Ishikawa (cell line): ENCODE results near the gene SNAI3.

Experiments
- EP300 ChIP-seq: IDR thresholded peaks from 2 replicates; pipeline ENCODE4 v1.6.1; 2012; ENCODE audit warnings: borderline replicate concordance
- TAF1 ChIP-seq: IDR thresholded peaks from 2 replicates; pipeline ENCODE4 v1.6.1; 2012; ENCODE audit warnings: low read depth, mild to moderate bottlenecking
- TEAD4 ChIP-seq: IDR thresholded peaks from 2 replicates; pipeline ENCODE4 v1.6.1; 2012

- TF ChIP-seq EP300, result no peak
- no peak for TF ChIP-seq TEAD4
- no peak for TF ChIP-seq TAF1
Observed at GRCh38 chr16:88700636-88701482, 14.6 kb upstream of the SNAI3 start.
